ENCODE results near the gene HS3ST1.

GRCh38 chr4:11397819-11398610 lies 30.7 kb downstream of the HS3ST1 start:
- TF ChIP-seq SNAI2 (CRISPR knock-in tag; IDR thresholded peaks at IDR 0.05) (no peak), RARB (CRISPR knock-in tag; IDR thresholded peaks at IDR 0.05) (no peak), ARNTL (CRISPR knock-in tag; IDR thresholded peaks at IDR 0.05; ENCODE audit: borderline replicate concordance, low read depth) (no peak), CREB5 (CRISPR knock-in tag; IDR thresholded peaks at IDR 0.05; ENCODE audit: low read depth) (no peak), TCF4 (CRISPR knock-in tag; IDR thresholded peaks at IDR 0.05; ENCODE audit: borderline replicate concordance) (no peak), ZNF565 (CRISPR knock-in tag; conservative IDR thresholded peaks at IDR 0.05; ENCODE audit: low read depth) (no peak), BACH2 (CRISPR knock-in tag; IDR thresholded peaks at IDR 0.05; ENCODE audit: borderline replicate concordance) (no peak), OSR1 (CRISPR knock-in tag; IDR thresholded peaks at IDR 0.05) (no peak), ZC3H10 (CRISPR knock-in tag; IDR thresholded peaks at IDR 0.05) (no peak), POU6F1 (CRISPR knock-in tag; IDR thresholded peaks at IDR 0.05; ENCODE audit: borderline replicate concordance, low read depth) (no peak), CSRNP3 (CRISPR knock-in tag; IDR thresholded peaks at IDR 0.05) (no peak), ZNF70 (CRISPR knock-in tag; IDR thresholded peaks at IDR 0.05) (no peak), CSDC2 (CRISPR knock-in tag; IDR thresholded peaks at IDR 0.05) (no peak)

Measured in SK-N-SH treated with all-trans-retinoic acid at 6 μM for 48 hours (cell line).